ENCODE data around the gene STK24. TPM values are rescaled to one million over a fixed set of nuclear protein-coding genes. Genes with fewer than 3 reads are reported as not detected.

STK24 gene
- total and polyA plus RNA-seq, 2 of the 4 experiments (the other 2 are of a cell fraction) = 29.2 to 43.4 TPM

- no CpG with 5 or more reads among the region's 2 CpGs for WGBS, 2 experiments (ENCODE audit: extremely low coverage in 2 of 2, insufficient read length in 1 of 2)
- Histone ChIP-seq H3K4me1 (ENCODE audit: control insufficient read depth, insufficient read depth, low read length) (peaks cover 33% of the 10 kb centered on the region), H3K4me2 (ENCODE audit: low read depth, low read length) (peak overlapping the region; percentile 51), H2AFZ (replicated peaks; ENCODE audit: low read length, poor library complexity) (no peak overlapping the region), H3K56ac (ENCODE audit: extremely low read depth, insufficient read depth, low read length) (peak overlapping the region; percentile 75; the same call in 1 of the 2 replicates), H3K9me1 (ENCODE audit: insufficient read depth, low read length) (peaks cover 45% of the 10 kb centered on the region), H3K23ac (ENCODE audit: low read depth, low read length) (peak overlapping the region; percentile 80), H3K79me1 (ENCODE audit: low read depth in 1 of 2, low read length in 2 of 2) (peaks cover 55 to 90% of the 10 kb centered on the region in 2 experiments), H2AK9ac (replicated peaks; ENCODE audit: low read depth, low read length, poor library complexity) (peak overlapping the region; percentile 20), H3K4me3 (ENCODE audit: insufficient read depth, low read depth, low read length) (no peak overlapping the region), H3K9me3 (ENCODE audit: control insufficient read depth, insufficient read depth, low read length) (no peaks in the 10 kb centered on the region), H3K27me3 (ENCODE audit: control insufficient read depth, insufficient read depth, low read length) (no peaks in the 10 kb centered on the region), H4K8ac (ENCODE audit: low read depth in 2 of 2, low read length in 2 of 2) (peak overlapping the region; percentile 32 to 66; a peak in 2 of 4 replicates), H3K27ac (ENCODE audit: insufficient read depth, low read length) (peak overlapping the region; percentile 78), H3K9ac (ENCODE audit: low read depth, low read length) (peak overlapping the region; percentile 24; the same call in 1 of the 2 replicates), H3K14ac (replicated peaks; ENCODE audit: low read depth, low read length) (peak overlapping the region; percentile 90), H2BK5ac (ENCODE audit: low read depth, low read length, poor library complexity, severe bottlenecking) (peak overlapping the region; percentile 82), H2AK5ac (ENCODE audit: low read depth, low read length) (peak overlapping the region; percentile 92), H4K20me1 (ENCODE audit: insufficient read depth, low read length) (peaks cover 58% of the 10 kb centered on the region), H2BK120ac (ENCODE audit: low read depth, low read length) (peak overlapping the region; percentile 87), H3K36me3 (ENCODE audit: control insufficient read depth, insufficient read depth, low read length) (peaks cover 11% of the 10 kb centered on the region; the same call in 1 of the 2 replicates), H2BK15ac (ENCODE audit: low read depth, low read length) (peak overlapping the region; percentile 86; the same call in 2 of the 3 replicates), H4K5ac (ENCODE audit: low read depth, low read length) (peak overlapping the region; percentile 38; the same call in 1 of the 2 replicates), H4K91ac (ENCODE audit: insufficient read depth, low read depth, low read length) (peak overlapping the region; percentile 80), H3K18ac (ENCODE audit: low read depth, low read length) (peak overlapping the region; percentile 39), H3K4ac (ENCODE audit: low read depth, low read length) (peak overlapping the region; percentile 94), H2BK20ac (ENCODE audit: low read depth, low read length) (peak overlapping the region; percentile 84)
- ChIA-PET CTCF (interaction anchor here (1.9 kb wide), 1 partner anchor 25 kb away, joined by 6 read pairs; no protein-coding TSS in a partner anchor), POLR2A (ENCODE audit: unreplicated experiment) (interaction anchor here (1.0 kb wide), 1 partner anchor 40 kb away, joined by 3 read pairs; no protein-coding TSS in a partner anchor)
- TF ChIP-seq CEBPB (IDR thresholded peaks at IDR 0.05; ENCODE audit: low read depth, low read length) (peak; percentile 50; the same call in 1 of the 2 replicates), RCOR1 (IDR thresholded peaks at IDR 0.05; ENCODE audit: insufficient replicate concordance, low read length) (no peak)
- intact Hi-C loops (cut with micrococcal nuclease) = loop anchor here (2.0 to 5.0 kb wide), 2 partner anchors 40 to 69 kb away; partner anchors contain the start of gene STK24
- ATAC-seq (ENCODE audit: low read depth) (peak; percentile 19; the same call in 1 of the 2 replicates), DNase-seq (peak; percentile 79)
- dilution Hi-C loops (cut with HindIII; ENCODE audit: low sequenced_read_pairs, unreplicated experiment) = no loop called here
- BruUV-seq (replicated peaks) = no TSS peak
- in situ Hi-C loops (cut with MboI; ENCODE audit: low sequenced_read_pairs) = no loop called here
These were observed 68.2 kb downstream of the STK24 start for GRCh38 chr13:98508685-98509084.
